ENCODE data around the gene MAP1LC3A. TPM values are rescaled to one million over a fixed set of nuclear protein-coding genes. Genes with fewer than 3 reads are reported as not detected.

MAP1LC3A gene
- total RNA-seq, 6 experiments from 2014 or later: 14.4 to 39.6 (median 26.3) TPM

- Histone ChIP-seq H3K4me3 (no peak overlapping the region), H3K27me3 (no peaks in the 10 kb centered on the region), H3K9me3 (no peaks in the 10 kb centered on the region), H3K36me3 (peaks cover 0 to 33% (median 13%) of the 10 kb centered on the region in 4 donors), H3K27ac (no peak overlapping the region), H3K4me1 (peaks cover 0 to 15% (median 6%) of the 10 kb centered on the region in 4 donors)
- ATAC-seq (no peak), DNase-seq (peak in 1 of 3 donors; percentile 31)
- intact Hi-C loops (cut with DNase I): no loop called here
- WGBS (ENCODE audit: insufficient coverage, low coverage, low lambda C conversion rate, missing lambda C conversion rate): 91% methylated on average over 10 of the region's 10 CpGs
- no peak for TF ChIP-seq CTCF (IDR thresholded peaks at IDR 0.05)
- TF ChIP-seq POLR2A (IDR thresholded peaks at IDR 0.05): no peak
Observed at GRCh38 chr20:34527016-34527415, 31.5 kb upstream of the MAP1LC3A start.

- TF ChIP-seq POLR2A (IDR thresholded peaks at IDR 0.05): no peak
- TF ChIP-seq CTCF (IDR thresholded peaks at IDR 0.05): peak in 1 of 4 donors; percentile 3
- 39% methylated on average over 5 of the region's 5 CpGs for WGBS (ENCODE audit: insufficient coverage, low coverage, low lambda C conversion rate, missing lambda C conversion rate)
- Histone ChIP-seq H3K4me1 (peaks cover 0 to 18% (median 6%) of the 10 kb centered on the region in 4 donors), H3K27me3 (no peaks in the 10 kb centered on the region), H3K27ac (no peak overlapping the region), H3K4me3 (no peak overlapping the region), H3K36me3 (peaks cover 0 to 38% (median 13%) of the 10 kb centered on the region in 4 donors), H3K9me3 (no peaks in the 10 kb centered on the region)
- intact Hi-C loops (cut with DNase I): no loop called here
- DNase-seq: peak in 1 of 3 donors; percentile 56
- peak in 2 of 4 donors; percentile 6 to 54 for ATAC-seq
Observed at GRCh38 chr20:34528921-34529297, 29.6 kb upstream of the MAP1LC3A start.

- Histone ChIP-seq H3K36me3 (peaks cover 0 to 45% (median 15%) of the 10 kb centered on the region in 4 donors), H3K27ac (no peak overlapping the region), H3K27me3 (no peaks in the 10 kb centered on the region), H3K4me3 (no peak overlapping the region), H3K9me3 (no peaks in the 10 kb centered on the region), H3K4me1 (peaks cover 0 to 18% (median 6%) of the 10 kb centered on the region in 4 donors)
- intact Hi-C loops (cut with DNase I): loop anchor here in 1 of 2 donors (10.0 kb wide), 1 partner anchor 175 kb away; the partner anchor contains the start of gene TP53INP2
- ATAC-seq: no peak
- DNase-seq: peak in 1 of 3 donors; percentile 21
- TF ChIP-seq POLR2A (IDR thresholded peaks at IDR 0.05): no peak
- no peak for TF ChIP-seq CTCF (IDR thresholded peaks at IDR 0.05)
- no CpG with 5 or more reads among the region's 3 CpGs for WGBS (ENCODE audit: insufficient coverage, low coverage, low lambda C conversion rate, missing lambda C conversion rate)
Observed at GRCh38 chr20:34529742-34530141, 28.8 kb upstream of the MAP1LC3A start.

DNA sequence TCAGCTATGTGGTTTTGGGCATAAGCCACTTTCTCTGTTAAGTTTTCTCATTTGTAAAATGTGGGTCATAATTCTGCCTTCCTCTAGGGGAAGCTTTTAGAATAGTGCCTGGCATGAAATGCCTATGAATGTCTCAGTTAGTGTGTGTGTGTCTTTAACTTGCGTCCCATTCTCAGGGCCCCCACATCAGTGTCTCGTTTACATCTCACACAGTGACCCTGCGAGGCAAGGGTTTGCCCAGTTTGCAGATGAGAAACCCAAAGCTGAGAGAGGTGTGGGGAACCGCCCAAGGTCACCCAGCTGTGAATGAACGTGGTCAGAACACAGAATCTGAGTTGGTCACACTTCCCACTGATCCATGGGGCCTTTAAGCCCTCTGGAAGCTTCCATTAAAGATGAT, 28.2 kb upstream of the MAP1LC3A start:
- Histone ChIP-seq H3K9me3 (no peaks in the 10 kb centered on the region), H3K4me3 (no peak overlapping the region), H3K27ac (no peak overlapping the region), H3K4me1 (peaks cover 0 to 16% (median 4%) of the 10 kb centered on the region in 4 donors), H3K36me3 (peaks cover 0 to 51% (median 18%) of the 10 kb centered on the region in 4 donors), H3K27me3 (no peaks in the 10 kb centered on the region)
- 67% methylated on average over 1 of the region's 5 CpGs for WGBS (ENCODE audit: insufficient coverage, low coverage, low lambda C conversion rate, missing lambda C conversion rate)
- intact Hi-C loops (cut with DNase I): loop anchor here in 1 of 2 donors (10.0 kb wide), 1 partner anchor 174 kb away; the partner anchor contains the start of gene TP53INP2
- no peak for ATAC-seq
- TF ChIP-seq POLR2A (IDR thresholded peaks at IDR 0.05) (no peak), CTCF (IDR thresholded peaks at IDR 0.05) (no peak)
- DNase-seq: peak in 1 of 3 donors; percentile 38
